ENCODE results near the gene PTRH2. TPM values are rescaled to one million over a fixed set of nuclear protein-coding genes. Genes with fewer than 3 reads are reported as not detected.
"Not testable (repeated sequence)": the region's sequence is repeated elsewhere in the genome, so short reads cannot be mapped to it uniquely, and the experiment has no call there.

PTRH2 gene
- total RNA-seq, 2 experiments from 2014 or later, result 52.7 to 55.2 TPM

DNA sequence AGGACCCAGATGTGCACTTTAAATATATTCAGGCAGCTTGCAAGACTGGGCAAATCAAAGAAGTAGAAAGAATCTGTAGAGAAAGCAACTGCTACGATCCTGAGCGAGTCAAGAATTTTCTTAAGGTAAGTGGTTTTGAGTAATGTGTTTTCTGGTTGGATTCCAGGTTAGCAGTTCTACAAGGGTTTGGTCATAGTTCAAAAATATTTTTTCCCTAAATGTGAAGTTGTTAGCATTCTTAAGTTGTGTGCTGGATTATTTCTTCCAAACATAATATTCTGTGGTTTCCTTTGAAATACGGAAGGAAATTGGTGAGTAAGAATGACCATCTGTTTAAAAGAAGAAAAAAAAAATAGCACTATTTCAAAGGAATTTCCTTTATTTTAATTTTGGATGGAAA is 38.4 kb downstream of the PTRH2 start:
- H3K27me3 Mint-ChIP-seq, result no peaks in the 10 kb centered on the region
- peaks cover 4% of the 10 kb centered on the region for H3K36me3 Mint-ChIP-seq
- no peak overlapping the region for H3K4me3 Mint-ChIP-seq
- peaks cover 26% of the 10 kb centered on the region for H3K4me1 Mint-ChIP-seq
- no peak for DNase-seq
- no peaks in the 10 kb centered on the region for H3K9me3 Mint-ChIP-seq
- H3K27ac Mint-ChIP-seq, result peak overlapping the region; percentile 70

DNA sequence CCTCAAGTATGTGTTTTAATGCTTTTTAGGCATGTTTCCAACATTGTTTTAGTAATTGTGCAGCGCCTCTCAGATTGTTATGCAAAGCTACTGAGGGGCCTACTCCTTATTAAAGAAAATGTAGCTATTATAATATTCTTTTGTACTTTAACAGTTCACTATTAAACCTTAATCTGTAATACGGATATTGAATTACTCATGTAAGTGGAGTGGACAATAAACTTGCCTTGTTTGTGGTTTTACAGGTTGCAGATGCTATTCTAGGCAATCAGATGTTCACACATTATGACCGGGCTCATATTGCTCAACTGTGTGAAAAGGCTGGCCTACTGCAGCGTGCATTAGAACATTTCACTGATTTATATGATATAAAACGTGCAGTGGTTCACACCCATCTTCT is 41.0 kb downstream of the PTRH2 start:
- H3K27ac Mint-ChIP-seq, result no peak overlapping the region
- no peaks in the 10 kb centered on the region for H3K27me3 Mint-ChIP-seq
- H3K36me3 Mint-ChIP-seq, result peaks cover under 1% of the 10 kb centered on the region
- DNase-seq, result no peak
- no peak overlapping the region for H3K4me3 Mint-ChIP-seq
- no peaks in the 10 kb centered on the region for H3K9me3 Mint-ChIP-seq
- peaks cover 20% of the 10 kb centered on the region for H3K4me1 Mint-ChIP-seq

DNA sequence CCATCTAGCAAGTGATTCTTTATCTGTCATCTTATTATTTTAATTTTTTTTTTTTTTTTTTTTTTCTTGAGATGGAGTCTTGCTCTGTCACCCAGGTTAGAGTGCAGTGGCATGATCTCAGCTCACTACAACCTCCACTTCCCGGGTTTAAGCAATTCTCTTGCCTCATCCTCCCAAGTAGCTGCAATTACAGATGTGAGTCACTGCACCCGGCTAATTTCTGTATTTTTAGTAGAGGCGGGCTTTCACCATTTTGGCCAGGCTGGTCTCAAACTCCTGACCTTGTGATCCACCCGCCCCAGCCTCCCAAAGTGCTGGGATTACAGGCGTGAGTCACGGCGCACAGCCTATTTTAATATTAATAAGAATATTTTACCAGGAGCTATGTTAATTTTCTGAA is 50.6 kb downstream of the PTRH2 start:
- not testable (repeated sequence) for H3K4me1 Mint-ChIP-seq, DNase-seq, H3K27ac Mint-ChIP-seq, H3K4me3 Mint-ChIP-seq, H3K9me3 Mint-ChIP-seq, H3K27me3 Mint-ChIP-seq
- peaks cover 20% of the 10 kb centered on the region for H3K36me3 Mint-ChIP-seq

DNA sequence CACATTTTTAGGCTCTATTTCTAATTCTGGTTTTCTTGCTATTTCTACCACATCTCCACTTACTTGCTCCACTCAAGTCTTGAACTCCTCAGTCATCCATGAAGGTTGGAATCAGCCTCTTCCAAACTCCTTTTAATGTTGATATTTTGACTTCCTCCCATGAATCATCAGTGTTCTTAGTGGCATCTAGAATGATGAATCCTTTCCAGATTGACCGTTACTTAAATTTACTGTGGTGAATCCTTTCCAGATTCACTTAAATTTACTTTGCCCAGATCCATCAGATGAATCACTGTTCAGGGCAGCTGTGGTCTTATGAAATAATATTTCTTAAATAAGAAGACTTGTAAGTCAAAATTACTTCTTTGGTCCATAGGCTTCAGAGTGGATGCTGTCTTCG is 55.1 kb downstream of the PTRH2 start:
- peaks cover 34% of the 10 kb centered on the region for H3K36me3 Mint-ChIP-seq

DNA sequence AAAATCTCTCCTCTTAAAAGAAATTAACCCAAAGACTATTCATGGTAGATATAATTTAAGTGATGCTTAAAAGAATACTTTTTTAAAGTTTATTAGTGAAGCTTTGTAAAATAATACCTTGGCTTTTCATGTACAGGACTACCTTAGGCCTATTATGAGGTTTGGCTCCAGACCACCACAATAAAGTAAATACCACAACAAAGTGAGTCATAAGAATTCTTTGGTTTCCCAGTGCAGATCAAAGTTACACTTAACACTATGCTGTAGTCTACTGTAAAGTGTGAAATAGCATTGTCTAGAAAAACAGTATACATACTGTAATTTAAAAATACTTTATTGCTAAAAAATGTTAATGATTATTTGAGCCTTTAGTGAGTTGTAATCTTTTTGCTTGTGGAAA is 55.9 kb downstream of the PTRH2 start:
- no peak overlapping the region for H3K4me3 Mint-ChIP-seq
- DNase-seq, result no peak
- H3K27ac Mint-ChIP-seq, result no peak overlapping the region
- no peaks in the 10 kb centered on the region for H3K27me3 Mint-ChIP-seq
- peaks cover 18% of the 10 kb centered on the region for H3K4me1 Mint-ChIP-seq
- H3K36me3 Mint-ChIP-seq, result peaks cover 39% of the 10 kb centered on the region
- H3K9me3 Mint-ChIP-seq, result no peaks in the 10 kb centered on the region

More for the DNA sequence above, 55.1 kb downstream of the PTRH2 start:
- DNase-seq, result no peak
- Mint-ChIP-seq H3K9me3 (no peaks in the 10 kb centered on the region), H3K4me1 (peaks cover 18% of the 10 kb centered on the region), H3K4me3 (no peak overlapping the region), H3K27me3 (no peaks in the 10 kb centered on the region), H3K27ac (no peak overlapping the region)

DNA sequence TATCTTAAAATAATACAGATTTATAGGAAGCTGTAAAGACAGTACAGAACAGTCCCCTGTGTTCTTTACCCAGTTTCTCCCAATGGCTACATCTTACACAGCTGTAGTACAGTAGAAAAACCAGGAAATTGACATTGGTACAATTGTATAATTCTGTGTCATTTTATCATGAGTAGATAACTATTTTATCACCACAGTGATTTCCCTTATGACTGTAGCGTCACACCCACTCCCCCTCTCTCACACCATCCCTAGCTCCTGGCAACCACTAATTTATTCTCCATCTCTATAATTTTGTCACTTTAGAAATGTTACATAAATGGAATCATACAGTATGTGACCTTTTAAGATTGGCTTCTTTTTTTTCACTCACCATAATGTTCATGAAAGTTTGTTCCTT is 56.6 kb downstream of the PTRH2 start:
- H3K36me3 Mint-ChIP-seq, result peaks cover 39% of the 10 kb centered on the region
- peaks cover 18% of the 10 kb centered on the region for H3K4me1 Mint-ChIP-seq
- DNase-seq, result no peak
- H3K4me3 Mint-ChIP-seq, result no peak overlapping the region
- no peak overlapping the region for H3K27ac Mint-ChIP-seq
- H3K27me3 Mint-ChIP-seq, result no peaks in the 10 kb centered on the region
- H3K9me3 Mint-ChIP-seq, result no peaks in the 10 kb centered on the region

DNA sequence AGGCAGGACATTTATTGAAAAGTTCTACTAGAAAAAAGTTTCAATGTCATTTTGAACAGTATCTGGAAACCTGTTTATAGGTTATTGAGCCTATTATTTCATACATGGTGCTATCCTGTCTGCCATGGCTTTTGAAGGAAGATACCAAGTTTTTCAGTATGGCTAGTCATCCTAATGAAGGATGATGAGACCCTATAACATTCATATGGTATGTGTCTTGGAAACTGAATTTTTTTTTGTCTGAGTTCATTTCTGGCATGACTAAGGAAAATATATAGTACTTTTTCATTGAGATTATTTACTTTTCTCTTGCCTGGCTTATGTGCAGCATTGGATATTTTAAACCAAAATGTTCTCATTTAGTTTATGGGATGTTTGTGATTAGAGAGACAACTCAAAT is 57.3 kb downstream of the PTRH2 start:
- peaks cover 41% of the 10 kb centered on the region for H3K36me3 Mint-ChIP-seq

More for the DNA sequence above, 57.3 kb downstream of the PTRH2 start:
- Mint-ChIP-seq H3K27ac (no peak overlapping the region), H3K4me1 (peaks cover 18% of the 10 kb centered on the region), H3K27me3 (no peaks in the 10 kb centered on the region), H3K9me3 (no peaks in the 10 kb centered on the region), H3K4me3 (no peak overlapping the region)
- DNase-seq, result no peak

Other genes starting within 250 kb of the PTRH2 start
- gene DHX40, start 141.8 kb downstream of the PTRH2 start, total RNA-seq, result 10 to 100 TPM; 23.3 to 24.0 TPM
- gene CLTC, start 87.5 kb downstream of the PTRH2 start, total RNA-seq, result 100 to 1,000 TPM; 154 to 161 TPM
- gene VMP1, start 224 bp upstream of the PTRH2 start, total RNA-seq, result 100 to 1,000 TPM; 137 to 143 TPM
- 1 to 10 TPM; 7.6 to 7.8 TPM for gene TUBD1, start 185.5 kb upstream of the PTRH2 start, total RNA-seq
- 10 to 100 TPM; 47.9 to 61.6 TPM for gene RPS6KB1, start 185.7 kb upstream of the PTRH2 start, total RNA-seq